GM21390 (cell line): Measurements from ENCODE around the gene FEZF1.
A peak's percentile ranks its signal among the peaks of the same experiment; 100 is the strongest.
"Not testable (repeated sequence)": the region's sequence is repeated elsewhere in the genome, so short reads cannot be mapped to it uniquely, and the experiment has no call there.

Experiments
- ATAC-seq: cut with Tn5 transposase; IDR thresholded peaks from one replicate; pipeline ENCODE4 v1.9.1; 2021; ENCODE audit not compliant: unreplicated experiment

Gene FEZF1

DNA sequence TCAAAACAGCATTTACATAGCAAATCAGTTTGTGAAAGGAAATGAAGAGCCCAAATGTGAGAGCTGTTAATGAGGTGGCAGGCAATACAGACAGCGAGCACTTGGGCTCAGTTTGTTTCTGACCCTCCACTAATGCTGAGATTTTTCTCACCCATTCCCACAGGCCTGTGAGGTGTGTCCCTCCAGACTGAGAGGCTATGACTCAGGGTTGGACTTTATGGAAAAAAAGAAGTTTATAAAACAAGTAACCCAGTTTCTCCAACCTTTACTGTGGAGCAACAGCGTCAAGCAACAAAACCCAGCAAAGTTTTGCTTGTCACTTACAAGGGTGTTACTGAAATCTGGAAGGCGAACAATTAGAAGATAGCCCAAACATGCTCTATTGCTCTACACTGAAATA, 4.9 kb upstream of the FEZF1 start:
- ATAC-seq: no peak

DNA sequence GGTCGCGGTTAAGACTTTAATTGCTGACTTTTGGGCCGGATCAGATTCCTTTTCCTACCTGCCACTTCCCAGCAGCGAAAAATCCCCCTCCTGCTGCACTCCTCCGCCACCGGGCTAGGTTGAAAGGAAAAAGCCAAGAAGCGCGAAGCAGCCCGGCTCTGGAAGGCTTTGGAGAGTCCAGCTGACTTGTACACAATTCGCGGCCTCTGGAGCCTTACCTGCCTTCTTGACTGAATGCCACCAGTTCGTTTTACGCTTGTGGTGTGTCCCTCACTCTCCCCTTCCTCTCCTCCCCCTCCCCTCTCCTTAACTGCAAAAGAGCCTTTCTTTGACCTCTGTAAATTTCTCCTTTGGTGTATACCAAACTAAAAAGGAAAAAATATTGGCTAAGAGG, 2.7 kb upstream of the FEZF1 start:
- no peak for ATAC-seq

DNA sequence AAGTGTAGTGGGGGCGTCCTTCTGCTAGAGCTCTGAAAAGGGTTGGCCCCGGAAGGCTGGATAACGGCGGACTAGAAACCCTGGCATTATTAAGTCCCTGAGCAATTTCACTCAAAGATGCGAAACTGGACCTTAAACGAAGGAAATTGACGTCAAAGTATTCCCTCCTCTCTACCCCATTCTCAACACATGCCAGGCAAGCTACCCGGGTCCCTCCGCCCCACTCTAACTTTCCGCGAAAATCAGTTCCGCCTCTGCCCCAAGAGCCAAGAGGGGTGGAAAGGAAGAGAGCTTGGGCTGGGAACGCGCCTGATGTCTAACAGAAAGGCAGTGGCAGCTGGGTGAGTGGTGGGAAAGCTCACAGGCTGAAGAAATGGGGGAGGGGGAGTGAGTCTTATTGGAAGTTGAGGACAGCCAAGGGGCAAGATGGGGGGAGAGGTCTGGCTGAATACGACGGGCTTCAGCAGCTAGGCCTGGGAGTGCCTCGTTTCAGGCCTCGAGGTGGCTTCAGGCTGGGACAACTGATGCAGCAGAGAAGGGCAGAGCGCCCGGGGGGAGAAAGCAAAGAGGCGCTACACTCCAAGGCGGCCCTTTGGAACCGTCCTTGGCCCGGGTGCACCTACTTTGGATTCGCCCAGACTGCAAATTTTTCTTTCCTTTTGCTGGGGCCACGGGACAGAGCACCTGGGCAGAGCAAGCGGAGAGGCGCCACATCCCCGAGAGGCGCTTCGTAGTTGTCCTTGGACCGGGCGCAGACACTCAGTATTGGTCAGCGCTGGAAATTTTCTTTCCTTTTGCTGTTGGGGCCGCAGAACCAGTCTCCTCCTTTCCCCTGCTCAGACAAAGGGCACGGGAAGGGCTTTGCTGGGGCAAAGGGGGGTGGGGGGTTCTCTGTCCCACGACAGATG, 2.0 kb upstream of the FEZF1 start:
- no peak for ATAC-seq

DNA sequence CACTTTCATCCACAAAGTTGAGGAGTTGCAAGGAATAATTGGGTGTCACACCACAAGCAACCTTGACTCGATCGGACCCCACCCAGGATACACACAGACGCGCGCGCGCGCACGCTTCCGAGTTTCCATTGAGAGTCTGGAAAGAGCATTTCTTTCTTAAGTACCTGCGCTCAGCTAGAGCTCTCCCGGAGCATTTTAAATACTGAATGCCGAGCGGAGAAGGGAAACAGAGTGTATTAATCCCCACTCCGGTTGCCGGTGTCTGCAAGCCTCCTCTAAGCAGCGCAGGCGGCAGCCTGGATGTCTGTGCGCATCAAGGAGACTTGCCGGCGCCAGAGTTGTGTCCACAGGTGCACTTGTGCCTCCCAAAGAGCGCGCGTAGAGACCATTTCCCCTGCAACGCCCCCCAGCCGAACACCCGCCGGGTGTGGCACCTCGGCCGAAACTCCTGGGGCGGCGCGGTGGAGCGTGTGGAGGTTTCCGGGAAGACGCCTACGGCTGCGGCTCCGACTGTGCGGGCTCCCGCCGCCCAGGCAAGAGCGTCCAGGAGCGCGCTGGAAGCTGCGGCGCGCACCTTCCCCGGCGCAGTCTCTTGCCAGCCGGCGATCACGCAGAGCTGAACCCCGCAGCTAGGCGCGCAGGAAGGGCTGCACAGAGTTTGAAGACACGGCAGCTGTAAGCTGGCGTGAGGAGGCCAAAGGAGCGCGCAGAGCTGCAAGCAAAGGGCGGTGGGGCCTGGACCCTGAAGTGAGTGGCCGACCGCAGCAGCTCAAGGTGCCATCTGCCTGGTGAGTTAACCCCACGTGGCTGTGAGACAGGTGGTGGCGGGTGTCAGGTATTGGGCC, 1.1 kb upstream of the FEZF1 start:
- no peak for ATAC-seq

DNA sequence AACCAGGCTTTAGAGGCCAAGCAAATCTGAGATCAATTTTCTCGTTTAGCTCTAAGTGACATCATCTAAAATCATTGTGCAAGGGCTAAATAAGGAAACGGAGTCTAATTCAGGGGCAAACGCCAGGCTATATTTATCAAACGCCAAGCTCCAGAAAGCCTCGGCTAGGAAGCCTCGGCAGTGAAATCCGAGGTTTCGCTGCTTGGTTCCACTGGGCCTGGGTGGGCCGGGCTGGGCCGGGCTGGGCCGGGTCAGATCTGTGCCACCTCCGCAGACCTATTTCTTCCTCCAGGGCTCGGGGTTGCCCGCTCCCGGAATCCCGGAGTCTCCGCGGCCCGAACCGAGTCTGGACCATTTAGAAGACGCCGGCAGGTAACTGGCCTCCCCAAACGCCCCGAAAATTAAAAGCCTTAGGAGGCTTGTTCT, 459 bp upstream of the FEZF1 start:
- ATAC-seq: no peak

DNA sequence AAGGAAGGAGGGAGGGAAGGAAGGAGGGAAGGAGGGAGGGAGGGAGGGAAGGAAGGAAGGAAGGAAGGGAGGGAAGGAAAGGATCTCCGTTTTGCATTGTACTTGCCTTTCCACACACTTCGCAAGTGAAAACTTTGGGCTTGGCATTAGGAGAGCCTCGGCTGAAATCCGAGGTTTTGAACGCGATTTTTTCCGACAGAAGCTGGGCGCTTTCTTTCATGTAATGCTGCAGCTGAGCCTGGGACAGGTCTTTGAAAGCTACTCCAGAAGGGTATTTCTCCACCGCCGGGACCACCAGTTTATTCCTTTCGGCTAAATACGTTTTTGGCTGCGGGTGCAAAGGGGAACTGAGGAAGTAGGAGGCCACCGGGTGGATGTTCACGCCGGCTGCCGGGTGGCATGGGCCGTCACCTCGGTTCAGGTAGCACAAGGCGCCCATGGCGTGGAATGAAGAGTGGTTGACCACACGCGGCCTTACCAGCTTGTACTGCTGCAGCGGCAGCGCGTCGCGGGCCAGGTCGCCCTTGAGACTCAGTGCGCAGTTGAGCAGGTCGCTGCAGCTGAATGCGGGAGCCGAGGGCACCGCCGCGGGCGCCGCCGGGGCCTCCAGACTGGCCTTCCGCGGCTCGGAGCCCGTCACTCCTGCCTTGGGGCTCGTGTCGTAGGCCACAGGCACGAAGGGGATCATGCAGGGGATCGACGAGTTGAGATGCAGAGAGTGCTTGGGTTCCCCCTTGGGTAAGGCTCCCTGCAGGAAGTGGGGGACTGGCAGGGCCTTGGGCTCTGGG, 825 bp downstream of the FEZF1 start:
- ATAC-seq: no peak

DNA sequence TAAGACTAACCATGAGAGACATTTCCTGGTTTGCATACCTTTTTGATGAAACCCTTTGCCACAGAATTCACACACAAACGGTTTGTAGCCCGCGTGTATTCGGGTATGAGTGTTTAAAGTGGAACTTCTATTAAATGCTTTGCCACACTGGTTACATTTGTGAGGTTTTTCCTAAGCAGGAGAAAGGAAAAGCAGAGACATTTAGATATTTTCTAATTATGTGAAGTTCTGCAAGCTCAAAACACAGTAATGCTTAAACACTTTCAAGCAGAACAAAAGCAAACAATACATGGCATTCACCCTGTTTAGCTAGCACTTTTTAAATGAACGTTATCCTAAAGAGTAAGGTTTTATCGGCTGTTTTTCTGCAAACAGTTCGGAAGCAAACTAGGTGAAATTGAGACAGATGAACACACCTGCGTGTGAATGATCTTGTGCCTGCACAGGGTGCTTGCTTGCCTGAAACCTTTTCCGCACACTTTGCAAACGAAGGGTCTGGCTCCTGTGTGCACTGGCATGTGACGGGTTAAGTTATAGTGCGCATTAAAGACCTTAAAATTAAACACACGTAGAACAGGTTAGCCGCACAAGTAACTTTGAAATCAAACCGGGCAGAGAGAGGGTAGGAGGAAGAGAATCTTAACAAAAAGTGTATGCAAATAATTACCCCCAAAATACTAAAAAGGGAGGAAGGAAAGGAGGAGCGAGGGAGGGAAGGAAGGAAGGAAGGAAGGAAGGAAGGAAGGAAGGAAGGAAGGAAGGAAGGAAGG, 1.6 kb downstream of the FEZF1 start:
- ATAC-seq: no peak

DNA sequence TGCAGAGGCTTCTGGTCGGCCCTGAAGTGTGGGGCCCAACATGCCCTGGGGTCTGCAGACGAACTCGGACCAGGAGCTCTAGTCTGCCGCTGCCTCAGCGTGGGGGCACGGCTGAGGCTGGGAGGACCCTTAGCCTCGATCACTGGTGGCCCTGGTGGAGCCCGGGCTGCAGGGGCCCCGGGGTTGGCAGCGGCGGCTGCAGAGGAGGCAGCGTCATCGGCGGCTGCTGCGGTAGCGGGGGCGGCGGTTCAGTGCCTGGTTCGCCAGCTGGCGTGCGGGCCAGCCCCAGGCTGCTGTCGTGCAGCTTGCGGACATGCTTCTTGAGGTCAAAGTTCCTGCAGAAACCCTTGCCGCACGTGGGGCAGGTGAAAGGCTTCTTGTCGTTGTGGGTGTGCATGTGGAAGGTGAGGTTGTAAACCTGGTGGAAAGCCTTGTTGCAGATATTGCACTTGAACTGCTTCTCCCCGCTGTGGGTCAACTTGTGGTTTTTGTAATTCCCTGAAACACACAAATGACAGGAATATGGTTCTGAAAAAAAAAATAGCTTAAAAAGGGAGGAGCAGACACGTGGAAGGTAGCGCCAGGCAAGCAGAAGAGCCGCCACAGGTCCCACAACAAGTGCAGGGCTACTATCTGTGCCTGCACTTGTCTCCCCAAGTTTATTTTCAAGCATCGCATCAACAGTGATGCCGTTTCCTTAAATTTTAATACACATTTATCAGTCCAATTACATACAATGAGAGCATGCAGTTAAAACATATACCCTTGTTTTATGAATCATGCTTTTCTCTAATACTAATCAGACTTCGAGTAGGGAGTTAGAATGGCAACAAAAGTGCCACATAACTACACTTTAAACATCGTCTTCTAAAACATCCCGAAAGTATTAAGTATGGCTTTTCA, 2.4 kb downstream of the FEZF1 start:
- ATAC-seq: no peak

DNA sequence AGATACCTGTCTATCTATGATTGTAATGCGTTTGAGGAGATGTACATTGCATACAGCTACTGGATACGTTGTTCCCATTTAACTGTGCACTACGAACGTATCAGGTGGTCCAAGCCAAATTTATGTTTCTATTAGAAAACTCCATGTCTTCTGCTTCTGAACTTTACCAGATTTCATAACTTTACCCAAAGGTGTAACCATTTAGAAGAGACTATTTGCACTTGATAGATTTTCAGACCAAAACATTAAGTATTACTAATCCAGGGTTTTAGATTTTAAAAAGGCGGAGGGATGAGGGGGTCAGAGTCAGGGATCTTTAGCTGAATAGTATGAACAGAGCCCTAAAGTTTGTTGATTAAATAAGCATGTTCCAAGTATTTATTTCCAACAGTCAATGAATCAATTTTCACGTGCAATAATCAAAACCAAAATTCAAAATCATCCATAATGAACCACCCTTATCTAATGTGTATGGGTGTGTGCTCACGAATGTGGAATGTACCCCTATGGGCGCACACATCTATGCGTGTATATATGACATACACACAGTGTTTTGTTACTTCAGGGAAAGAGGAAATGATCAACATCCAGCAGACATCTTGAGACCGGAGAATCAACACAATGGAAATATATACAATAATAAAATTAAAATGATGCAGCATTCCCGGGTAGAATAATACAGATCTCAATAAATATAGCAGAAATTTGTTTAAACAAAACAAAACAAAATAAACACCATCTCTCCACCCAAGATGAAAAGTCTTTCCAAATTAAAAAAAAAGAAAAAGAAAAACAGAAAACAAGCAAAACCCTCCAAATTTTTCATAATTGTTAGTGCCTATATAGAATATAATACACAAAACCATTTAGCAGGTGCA, 3.4 kb downstream of the FEZF1 start:
- no peak for ATAC-seq

DNA sequence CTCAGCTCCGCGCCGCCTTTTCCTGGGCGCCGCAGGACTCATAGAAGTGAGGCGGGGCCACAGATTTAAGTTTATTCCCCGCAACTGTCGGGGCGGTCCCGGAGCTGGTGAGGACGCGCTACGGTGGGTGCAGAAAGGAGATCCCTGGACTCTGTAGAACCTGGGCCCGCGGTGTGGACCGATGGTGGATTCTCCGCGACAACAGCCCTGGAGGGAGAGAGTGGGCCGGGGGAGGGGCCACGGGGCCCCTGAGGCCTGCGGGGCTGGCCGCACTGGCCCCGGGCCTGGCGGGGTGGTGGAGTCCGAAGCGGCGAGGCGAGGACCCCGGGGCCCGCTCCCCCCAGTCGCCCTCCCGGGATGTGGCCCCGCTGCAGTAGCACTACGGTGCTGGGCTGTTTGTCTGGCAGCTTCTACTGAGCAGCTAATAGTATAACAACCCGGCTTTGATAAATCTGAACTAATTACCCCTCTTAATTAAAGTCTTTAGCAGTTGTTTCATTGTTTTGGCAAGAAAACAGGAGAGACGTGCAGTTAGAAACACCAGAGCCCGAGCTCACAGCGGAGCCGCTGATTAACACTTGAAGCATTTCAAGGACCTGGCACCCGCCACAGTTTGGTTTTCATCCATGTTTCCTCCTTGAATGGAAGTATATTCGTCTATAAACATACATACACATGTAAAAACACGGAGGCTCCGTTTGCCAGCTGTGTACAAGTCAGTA, 4.2 kb downstream of the FEZF1 start:
- no peak for ATAC-seq

DNA sequence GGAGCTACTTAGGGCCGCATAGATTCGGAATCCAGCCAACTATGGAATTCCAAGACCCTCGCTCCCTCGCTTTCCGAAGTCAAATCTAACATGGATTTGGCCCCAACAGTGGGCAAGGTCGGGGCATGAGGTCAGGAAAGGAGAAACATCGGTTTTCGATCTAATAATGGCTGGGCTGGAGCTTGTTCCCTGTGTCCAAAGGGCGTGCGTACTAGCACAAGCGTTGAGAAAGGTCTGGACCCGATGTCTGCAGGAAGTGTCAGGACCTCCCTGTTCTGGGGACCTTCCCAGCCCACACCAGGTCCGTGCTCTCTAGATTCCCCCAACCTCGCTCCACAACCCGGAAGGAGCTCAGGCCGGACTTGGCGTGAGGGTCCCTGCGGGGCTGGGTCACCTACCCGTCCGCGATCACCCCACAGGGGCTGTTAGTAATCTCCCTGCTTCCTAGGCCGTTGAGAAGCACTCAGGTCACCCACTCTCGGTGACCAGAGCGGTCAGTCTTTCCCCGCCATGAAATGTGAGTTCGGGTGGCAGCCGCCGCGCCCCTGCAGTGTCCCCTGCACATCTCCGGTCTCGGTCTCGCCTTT, 4.8 kb downstream of the FEZF1 start:
- ATAC-seq: no peak

DNA sequence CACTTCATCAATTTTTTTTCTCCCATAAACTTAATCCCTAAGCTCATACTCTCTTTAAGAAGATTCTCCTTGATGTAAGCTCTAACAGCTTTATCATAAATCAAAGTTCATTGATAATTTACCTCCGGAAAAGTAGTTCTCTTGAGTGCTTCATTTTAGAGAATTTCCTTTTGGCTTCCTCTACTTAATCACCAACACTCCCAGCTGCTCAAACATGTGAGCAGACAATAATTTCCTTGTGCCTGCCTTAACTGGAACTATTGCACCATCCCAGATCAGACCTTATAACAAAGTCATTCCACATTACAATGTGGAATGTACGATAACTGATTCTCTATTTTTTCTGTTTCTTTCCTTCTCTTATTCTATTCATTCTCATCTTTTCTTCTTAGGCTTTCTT, 5.9 kb downstream of the FEZF1 start:
- ATAC-seq: no peak

DNA sequence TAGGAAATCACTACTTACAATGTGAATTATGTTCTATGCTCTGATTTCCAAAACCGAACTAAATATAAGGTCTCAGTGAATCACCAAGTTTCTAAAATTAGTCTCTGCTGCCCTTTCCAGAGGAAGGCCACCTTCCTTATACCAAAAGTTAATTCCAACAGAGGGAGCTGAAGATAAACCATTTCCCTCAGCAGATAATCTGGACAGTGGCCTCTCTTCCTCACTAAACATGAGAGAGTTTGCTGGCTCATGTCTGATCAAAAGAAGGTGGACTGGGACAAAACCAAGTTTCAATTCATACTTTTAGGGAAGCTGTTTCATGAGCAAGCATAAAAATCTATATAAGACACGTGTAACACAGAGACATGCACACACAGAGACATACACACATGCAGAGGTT, 6.4 kb downstream of the FEZF1 start:
- ATAC-seq: no peak

DNA sequence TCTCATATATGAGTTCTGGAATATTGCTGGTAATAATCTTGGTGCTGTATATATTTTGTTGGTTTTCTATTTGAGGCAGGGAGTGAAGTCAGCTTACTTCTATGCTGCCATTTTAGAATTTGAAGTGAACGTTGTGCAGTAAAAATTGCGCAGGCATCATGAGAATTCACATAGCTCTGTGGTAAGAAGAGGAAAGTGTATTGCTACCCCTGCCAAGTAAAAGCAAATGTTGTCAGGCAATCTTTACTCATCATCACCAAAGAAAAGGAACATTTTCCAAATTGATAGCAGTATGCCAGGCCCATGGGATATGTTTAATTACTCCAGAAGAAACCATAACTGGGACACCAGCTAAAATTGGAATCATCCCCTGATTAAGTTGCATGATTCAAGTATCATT, 13.4 kb downstream of the FEZF1 start:
- no peak for ATAC-seq

DNA sequence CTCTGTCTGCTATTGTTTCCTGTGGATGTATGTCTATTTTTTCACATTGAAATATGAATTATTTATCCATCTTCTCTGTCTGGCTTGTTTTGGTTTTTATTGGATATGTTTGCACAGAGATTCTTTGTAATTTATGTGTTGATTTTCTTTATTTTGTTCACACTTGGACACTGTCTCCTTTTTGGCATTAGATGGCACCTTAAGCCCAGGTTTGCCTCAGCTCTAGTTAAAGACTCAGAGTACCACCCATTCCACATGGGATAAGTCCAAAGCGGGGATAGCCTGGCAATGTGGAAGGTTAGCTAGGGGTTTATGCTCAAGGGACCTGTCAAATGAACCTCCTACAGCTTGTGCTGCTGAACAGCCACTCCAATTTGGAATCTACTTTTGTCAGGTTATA, 14.1 kb downstream of the FEZF1 start:
- no peak for ATAC-seq

DNA sequence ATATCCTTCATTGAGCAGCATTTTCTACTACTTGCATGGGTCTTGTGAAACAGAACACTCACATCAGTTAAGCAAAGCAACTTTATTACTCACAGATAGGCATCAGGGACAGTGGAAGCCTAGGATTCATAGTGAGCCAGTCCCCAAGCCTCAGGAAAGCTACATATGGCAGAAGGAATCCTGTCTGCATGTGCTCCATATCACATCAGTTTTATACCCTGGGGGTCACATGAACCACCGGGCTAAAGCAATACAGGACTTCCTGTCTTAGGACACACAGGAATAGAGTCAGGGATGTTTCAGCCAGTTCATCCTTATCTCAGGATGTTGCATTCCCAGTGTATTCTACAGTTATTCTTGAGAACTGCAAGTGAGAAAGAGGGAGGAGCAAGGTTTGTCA, 15.1 kb downstream of the FEZF1 start:
- ATAC-seq: no peak

DNA sequence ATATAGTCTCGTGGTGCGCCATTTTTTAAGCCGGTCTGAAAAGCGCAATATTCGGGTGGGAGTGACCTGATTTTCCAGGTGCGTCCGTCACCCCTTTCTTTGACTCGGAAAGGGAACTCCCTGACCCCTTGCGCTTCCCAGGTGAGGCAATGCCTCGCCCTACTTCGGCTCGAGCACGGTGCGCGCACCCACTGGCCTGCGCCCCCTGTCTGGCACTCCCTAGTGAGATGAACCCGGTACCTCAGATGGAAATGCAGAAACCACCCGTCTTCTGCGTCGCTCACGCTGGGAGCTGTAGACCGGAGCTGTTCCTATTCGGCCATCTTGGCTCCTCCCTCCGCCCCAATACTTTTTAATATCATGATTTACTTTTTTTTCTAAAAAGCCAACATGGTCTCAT, 19.9 kb downstream of the FEZF1 start:
- ATAC-seq: not testable (repeated sequence)

DNA sequence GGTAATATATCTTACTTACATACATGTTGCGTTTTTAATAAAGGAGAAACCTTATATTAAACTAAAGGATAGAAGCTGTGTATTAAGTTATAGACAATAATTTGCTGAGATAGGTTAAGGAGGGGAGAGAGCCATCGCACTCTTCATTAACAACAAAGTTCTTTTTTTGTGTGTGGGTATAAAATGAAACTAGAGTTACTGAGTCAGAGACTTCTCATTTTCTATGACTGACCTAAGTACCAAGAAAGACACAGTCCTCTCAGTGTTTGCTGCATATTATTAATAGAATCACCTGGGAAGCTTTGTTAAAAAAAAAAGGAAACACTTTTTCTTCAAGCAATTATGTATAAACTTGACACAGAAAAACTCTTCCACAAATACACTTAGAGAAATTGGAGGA, 31.4 kb downstream of the FEZF1 start:
- ATAC-seq: peak; percentile 56
